ENCODE measurements around the gene ZNF771. TPM values are rescaled to one million over a fixed set of nuclear protein-coding genes. Genes with fewer than 3 reads are reported as not detected.

Gene ZNF771
- total RNA-seq, 1 donor from 2014 or later, result 3.8 TPM

GRCh38 chr16:30439720-30440348 lies 32.4 kb downstream of the ZNF771 start:
- H3K36me3 ChIP-seq, result peaks cover 17% of the 10 kb centered on the region
- no peaks in the 10 kb centered on the region for H3K9me3 ChIP-seq
- no peak for TF ChIP-seq CTCF (IDR thresholded peaks at IDR 0.05)
- H3K27ac ChIP-seq, result no peak overlapping the region
- H3K27me3 ChIP-seq (ENCODE audit: low read depth), result no peaks in the 10 kb centered on the region
- no peak for DNase-seq
- no peak overlapping the region for H3K4me3 ChIP-seq
- ATAC-seq, result no peak
- peaks cover 21% of the 10 kb centered on the region for H3K4me1 ChIP-seq
- intact Hi-C loops (cut with DNase I), result no loop called here

GRCh38 chr16:30443631-30444030 lies 36.2 kb downstream of the ZNF771 start:
- Histone ChIP-seq H3K4me1 (peaks cover 30% of the 10 kb centered on the region), H3K9me3 (no peaks in the 10 kb centered on the region), H3K36me3 (peaks cover 17% of the 10 kb centered on the region), H3K4me3 (peak overlapping the region; percentile 85), H3K27ac (no peak overlapping the region), H3K27me3 (ENCODE audit: low read depth) (no peaks in the 10 kb centered on the region)
- TF ChIP-seq CTCF (IDR thresholded peaks at IDR 0.05), result no peak
- DNase-seq (no peak), ATAC-seq (no peak)
- intact Hi-C loops (cut with DNase I), result no loop called here

GRCh38 chr16:30444231-30445148 lies 37.1 kb downstream of the ZNF771 start:
- peak overlapping the region; percentile 85 for H3K4me3 ChIP-seq
- H3K4me1 ChIP-seq, result peaks cover 30% of the 10 kb centered on the region
- DNase-seq (no peak), ATAC-seq (no peak)
- H3K9me3 ChIP-seq, result no peaks in the 10 kb centered on the region
- TF ChIP-seq CTCF (IDR thresholded peaks at IDR 0.05), result no peak
- H3K27me3 ChIP-seq (ENCODE audit: low read depth), result no peaks in the 10 kb centered on the region
- intact Hi-C loops (cut with DNase I), result no loop called here
- H3K36me3 ChIP-seq, result peaks cover 17% of the 10 kb centered on the region
- H3K27ac ChIP-seq, result peak overlapping the region; percentile 96

GRCh38 chr16:30445149-30445407 lies 37.7 kb downstream of the ZNF771 start:
- no peak for ATAC-seq
- Histone ChIP-seq H3K27ac (peak overlapping the region; percentile 96), H3K4me1 (peaks cover 30% of the 10 kb centered on the region), H3K36me3 (peaks cover 17% of the 10 kb centered on the region), H3K4me3 (peak overlapping the region; percentile 85), H3K9me3 (no peaks in the 10 kb centered on the region), H3K27me3 (ENCODE audit: low read depth) (no peaks in the 10 kb centered on the region)
- intact Hi-C loops (cut with DNase I), result no loop called here
- no peak for TF ChIP-seq CTCF (IDR thresholded peaks at IDR 0.05)
- DNase-seq, result no peak

- peak within 1 kb of the TSS; percentile 96 for H3K27ac ChIP-seq
- peak; percentile 97 to 98 for ATAC-seq
- peak; percentile 50 for TF ChIP-seq CTCF (IDR thresholded peaks at IDR 0.05)
- no peaks in the 10 kb centered on the region for H3K9me3 ChIP-seq
- H3K4me1 ChIP-seq, result peaks cover 30% of the 10 kb centered on the region
- H3K27me3 ChIP-seq (ENCODE audit: low read depth), result no peaks in the 10 kb centered on the region
- peak within 1 kb of the TSS; percentile 85 for H3K4me3 ChIP-seq
- peaks cover 17% of the 10 kb centered on the region for H3K36me3 ChIP-seq
- intact Hi-C loops (cut with DNase I), result no loop called here
- DNase-seq, result peak; percentile 99
Observed at GRCh38 chr16:30445408-30446202, 38.2 kb downstream of the ZNF771 start, which contains the start of gene SEPHS2. SEPHS2 (minus strand) TSS chr16:30445874; CDS start chr16:30445727, 147 bp downstream.
